Left lobe of liver (tissue), 2 donors: ENCODE results near the gene SLC25A47. TPM values are rescaled to one million over a fixed set of nuclear protein-coding genes. Genes with fewer than 3 reads are reported as not detected.

Experiments used
- ATAC-seq: fragments of 200-7000 bp; cut with Tn5 transposase; one replicate; pipeline ENCODE4 v1.9.1; 2020; ENCODE audit warnings: mild to moderate bottlenecking, moderate library complexity
- DNase-seq: peaks from one replicate; pipeline ENCODE4 v3.0.0-alpha.2; 2020; ENCODE audit warnings: low spot score
- total RNA-seq: library from RNA; stranded (reverse); gene quantifications from one replicate; pipeline ENCODE4 v1.2.1, GENCODE V29; 2021
- donor health status: DM: no; HTN: no; CAD: no; lungs with moderate emphysema.
- donor health status: DM: no; HTN: yes; CAD: no.

SLC25A47 gene
- total RNA-seq, 1 donor from 2014 or later: 191 TPM

DNA sequence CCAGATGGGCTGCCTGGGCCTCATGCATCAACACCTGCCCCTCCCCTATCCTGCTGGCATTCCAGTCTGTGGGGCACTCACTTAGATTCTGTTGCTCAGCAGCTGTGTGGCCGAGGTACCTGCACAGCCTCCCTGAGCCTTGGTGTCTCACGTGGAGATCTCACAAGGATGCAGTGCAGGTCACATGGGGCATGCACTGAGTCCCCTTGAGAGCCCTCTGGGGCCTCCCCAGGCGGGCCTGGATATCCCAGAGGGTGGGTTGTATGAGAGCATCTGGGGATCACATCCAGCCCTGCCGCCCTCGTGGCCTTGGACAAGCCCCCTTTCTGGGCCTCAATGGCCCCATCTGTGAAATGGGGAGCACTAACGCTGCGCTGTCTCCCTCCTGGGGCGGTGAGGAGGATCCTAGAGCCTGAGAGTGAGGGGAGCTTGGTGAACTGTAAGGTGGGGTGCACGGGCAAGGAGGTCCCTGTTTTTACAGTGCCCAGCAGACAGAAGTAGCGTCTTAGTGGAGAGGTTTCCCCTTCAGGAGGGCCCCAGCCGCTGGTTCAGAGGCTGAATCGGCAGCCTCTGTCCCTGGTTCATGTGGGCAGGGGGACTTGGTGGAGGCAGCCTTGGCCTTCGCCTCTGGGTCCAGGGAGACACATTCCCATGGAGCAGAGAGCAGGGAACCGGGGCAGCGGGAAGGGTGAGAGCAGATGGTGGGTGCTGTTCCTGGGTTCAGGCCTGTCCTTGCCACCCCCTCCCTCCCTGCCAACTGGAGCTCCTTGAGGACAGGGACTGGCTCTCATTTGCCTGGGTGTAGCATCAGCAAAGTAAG lies 791 bp upstream of the SLC25A47 start:
- DNase-seq (no peak), ATAC-seq (no peak)

DNA sequence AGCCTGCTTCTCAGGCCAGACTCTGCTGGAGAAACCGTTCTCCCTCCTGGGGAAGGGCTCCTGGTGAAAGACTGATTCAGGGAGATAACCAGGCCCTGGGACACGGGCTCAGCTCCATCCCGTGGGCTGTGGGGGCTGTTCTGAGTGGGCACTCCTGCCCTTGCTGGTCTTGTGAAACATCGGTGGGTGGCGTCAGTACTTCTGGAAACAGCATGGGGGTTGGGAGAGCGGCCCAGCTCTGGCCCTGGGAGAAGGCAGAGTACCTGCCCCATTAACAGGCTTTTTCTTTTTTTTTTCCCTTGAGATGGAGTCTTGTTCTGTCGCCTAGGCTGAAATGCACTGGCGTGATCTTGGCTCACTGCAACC lies 786 bp downstream of the SLC25A47 start:
- ATAC-seq (peak; percentile 39), DNase-seq (peak; percentile 86)

DNA sequence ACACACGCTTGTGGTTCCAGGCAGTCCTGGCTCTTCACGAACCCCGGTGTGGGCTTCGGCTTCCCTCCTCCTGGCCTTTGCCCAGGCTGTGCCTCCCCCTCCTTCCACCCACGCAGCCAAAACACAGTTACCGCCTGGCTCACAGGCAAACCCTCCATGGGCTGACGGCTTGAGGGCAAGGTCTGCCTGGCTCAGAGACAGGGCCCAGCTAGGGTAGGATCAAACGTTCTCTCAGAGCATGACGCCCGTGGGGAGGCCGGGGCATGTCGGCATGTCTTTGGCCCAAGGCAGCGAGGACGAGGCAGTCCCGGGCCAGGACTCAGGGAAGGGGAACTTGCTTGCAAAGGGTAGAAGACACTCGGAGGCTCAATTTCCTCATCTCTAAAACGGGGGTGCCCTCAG lies 2.1 kb downstream of the SLC25A47 start:
- ATAC-seq: peak; percentile 56

DNA sequence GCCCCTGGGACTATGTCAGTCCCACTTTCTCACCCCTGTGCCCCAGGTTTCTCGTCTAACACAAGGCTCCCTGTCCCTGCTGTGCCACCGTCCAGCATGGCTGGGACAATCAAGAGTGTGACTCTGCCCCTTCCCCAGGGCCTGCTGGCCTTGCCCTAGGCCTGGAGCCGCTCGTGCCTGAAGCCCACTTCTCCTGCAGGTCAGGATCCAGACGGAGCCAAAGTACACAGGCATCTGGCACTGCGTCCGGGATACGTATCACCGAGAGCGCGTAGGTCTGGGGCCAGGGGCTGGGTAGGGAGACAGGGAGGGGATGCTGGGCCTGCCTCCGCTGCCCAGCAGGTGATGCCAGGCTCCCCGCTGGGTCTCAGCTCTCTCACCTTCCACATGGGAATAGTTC lies 2.8 kb downstream of the SLC25A47 start:
- DNase-seq: peak; percentile 86
- peak; percentile 35 for ATAC-seq

More for the DNA sequence above, 2.1 kb downstream of the SLC25A47 start:
- DNase-seq: peak; percentile 96

DNA sequence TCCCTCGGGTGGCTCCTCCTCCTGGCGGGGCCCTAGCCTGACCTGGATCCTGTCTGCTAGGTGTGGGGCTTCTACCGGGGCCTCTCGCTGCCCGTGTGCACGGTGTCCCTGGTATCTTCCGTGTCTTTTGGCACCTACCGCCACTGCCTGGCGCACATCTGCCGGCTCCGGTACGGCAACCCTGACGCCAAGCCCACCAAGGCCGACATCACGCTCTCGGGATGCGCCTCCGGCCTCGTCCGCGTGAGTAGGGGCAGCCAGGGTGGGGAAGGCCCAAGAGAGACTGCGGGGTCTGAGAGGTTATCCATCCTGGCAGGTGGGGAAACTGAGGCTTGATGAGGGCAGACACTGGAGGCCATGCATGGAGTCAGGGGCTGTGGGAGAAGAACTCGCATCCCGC lies 4.0 kb downstream of the SLC25A47 start:
- DNase-seq: no peak
- no peak for ATAC-seq

DNA sequence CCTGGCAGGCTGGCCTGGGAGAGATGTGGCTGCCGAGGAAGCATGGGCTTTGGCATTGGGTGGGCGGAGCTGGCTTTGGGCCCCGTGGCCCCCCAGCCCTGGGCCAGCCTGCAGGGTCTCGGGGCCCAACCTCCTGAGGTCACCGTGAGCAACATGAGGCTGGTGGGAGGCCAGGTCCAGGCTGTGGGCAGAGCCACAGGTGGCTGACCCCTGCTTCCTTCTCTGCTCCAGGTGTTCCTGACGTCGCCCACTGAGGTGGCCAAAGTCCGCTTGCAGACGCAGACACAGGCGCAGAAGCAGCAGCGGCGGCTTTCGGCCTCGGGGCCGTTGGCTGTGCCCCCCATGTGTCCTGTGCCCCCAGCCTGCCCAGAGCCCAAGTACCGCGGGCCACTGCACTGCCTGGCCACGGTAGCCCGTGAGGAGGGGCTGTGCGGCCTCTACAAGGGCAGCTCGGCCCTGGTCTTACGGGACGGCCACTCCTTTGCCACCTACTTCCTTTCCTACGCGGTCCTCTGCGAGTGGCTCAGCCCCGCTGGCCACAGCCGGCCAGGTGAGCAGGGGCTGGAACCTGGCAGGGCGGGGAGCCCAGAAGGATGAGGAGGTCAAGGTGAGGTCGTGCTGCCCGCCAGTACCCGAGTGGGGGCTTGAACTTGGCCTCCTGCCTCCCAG lies 5.5 kb downstream of the SLC25A47 start:
- DNase-seq (peak; percentile 62), ATAC-seq (no peak)

DNA sequence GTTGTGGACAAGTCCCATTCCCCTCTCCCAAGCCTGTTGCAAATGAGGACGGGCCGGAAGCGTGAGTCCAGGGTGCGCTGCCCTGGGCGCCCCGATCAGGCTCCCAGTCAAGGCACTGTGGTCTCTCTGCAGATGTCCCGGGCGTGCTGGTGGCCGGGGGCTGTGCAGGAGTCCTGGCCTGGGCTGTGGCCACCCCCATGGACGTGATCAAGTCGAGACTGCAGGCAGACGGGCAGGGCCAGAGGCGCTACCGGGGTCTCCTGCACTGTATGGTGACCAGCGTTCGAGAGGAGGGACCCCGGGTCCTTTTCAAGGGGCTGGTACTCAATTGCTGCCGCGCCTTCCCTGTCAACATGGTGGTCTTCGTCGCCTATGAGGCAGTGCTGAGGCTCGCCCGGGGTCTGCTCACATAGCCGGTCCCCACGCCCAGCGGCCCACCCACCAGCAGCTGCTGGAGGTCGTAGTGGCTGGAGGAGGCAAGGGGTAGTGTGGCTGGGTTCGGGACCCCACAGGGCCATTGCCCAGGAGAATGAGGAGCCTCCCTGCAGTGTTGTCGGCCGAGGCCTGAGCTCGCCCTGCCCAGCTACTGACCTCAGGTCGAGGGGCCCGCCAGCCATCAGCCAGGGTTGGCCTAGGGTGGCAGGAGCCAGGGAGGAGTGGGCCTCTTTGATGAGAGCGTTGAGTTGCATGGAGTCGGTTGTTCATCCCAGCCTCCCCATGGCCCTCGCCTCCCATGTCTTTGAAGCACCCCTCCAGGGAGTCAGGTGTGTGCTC lies 6.3 kb downstream of the SLC25A47 start:
- ATAC-seq (no peak), DNase-seq (no peak)

DNA sequence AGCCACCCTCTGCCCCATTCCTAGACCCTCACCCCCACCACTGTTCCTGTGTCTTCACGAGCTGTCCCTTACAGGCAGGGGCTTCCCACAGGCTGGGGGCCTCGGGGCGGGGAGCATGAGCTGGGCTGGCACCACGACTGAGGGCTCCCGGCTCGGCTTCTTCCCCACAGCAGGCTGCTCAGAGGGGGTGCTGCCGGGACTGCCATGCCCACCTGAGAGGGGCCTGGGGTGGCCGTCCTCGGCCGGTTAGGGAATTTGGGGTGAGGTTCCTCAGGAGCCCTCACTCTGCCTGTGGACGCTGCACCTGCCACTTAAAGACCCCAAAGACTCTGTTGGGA lies 6.8 kb downstream of the SLC25A47 start:
- ATAC-seq (no peak), DNase-seq (no peak)

DNA sequence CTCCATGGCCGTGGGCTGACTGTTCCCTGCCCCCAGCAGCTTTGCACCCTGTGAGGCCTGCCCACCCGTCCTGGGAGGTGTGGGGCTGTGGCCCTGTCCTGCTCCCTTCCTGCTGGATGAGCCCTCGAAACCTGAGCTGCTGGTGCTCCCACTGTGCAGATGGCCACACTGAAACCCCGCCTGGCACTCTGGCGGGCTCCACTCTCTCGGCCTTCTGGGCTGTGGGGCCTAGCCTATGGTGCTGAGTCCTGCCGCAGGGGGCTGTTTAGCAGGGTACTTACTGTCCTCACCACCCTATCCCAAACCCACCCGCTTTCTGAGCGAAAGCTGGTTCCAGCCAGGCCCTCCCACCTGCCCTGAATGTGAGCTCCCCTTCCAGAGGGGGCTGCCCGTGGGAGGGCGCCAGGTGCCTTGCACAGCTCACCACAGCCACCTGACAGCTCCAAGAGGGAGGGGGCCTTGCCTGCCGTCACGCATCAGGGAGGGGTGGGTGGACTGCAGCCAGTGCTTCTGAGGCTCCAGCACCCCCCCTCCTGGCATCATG lies 7.3 kb downstream of the SLC25A47 start:
- DNase-seq (no peak), ATAC-seq (no peak)

DNA sequence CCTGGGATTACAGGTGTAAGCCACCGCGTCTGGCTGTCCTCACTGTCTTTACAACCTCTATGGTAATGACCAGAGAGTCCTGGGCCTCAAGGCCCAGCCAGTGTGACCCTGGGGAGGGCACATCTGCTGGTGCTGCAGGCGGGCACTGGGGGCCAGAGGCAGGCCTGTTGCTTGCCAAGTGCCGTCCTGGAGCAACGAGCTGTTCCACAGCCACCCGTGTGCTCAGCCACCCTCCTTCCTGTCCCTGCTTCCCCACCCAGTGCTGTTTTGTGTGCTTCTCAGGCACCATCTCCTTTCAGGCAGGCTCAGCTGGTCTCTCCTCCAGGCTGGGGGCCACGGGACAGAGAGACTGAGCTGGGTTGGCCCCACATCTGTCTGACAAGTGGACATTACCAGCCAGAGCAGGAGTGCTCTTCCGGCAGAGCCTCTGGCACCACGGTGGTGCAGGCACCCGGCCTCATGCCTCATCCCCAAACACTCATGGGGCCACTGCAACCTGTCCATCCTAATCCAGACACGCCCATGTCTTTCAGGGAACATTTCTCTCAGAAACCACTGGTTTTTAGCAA lies 9.0 kb downstream of the SLC25A47 start:
- DNase-seq (no peak), ATAC-seq (peak; percentile 25)

DNA sequence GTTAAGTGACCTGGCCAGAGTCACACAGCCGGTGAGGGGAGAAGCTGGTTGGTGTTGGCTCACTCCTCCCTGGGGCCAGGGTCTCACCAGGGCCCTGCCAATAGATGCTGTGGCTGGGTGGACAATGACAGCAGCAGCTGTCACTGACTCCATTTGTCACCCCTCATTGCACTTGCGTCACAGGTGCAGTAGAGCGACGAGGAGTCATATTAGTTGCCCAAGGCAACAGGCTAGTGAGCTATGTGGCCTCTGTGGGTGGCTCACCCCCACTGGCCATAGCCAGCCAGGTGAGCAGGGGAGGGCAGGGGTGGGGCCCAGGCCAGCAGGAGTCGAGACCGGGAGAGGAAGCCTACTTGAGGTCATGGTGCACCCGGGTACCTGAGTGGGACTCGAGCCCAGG lies 9.7 kb downstream of the SLC25A47 start:
- ATAC-seq: peak; percentile 41

DNA sequence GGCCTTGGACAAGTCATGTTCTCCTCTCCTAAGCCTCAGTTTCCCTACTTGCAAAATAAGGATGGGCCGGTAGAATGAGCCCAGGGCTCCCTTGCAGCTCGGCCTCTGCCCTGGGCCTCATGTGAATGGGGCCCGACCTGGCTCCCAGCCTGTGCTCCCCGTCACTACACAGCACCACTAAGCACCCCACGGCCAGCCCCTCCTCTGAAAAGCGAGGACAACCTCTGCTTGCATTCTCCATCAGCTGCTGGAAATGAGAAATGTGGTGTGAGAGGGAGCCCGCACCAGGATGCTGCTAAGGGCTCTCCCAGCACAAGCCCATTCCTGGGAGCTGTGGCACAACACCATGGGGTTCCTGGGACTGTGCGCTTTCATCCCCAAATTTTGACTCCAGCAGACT lies 10.2 kb downstream of the SLC25A47 start:
- DNase-seq (no peak), ATAC-seq (peak; percentile 3)

More for the DNA sequence above, 9.7 kb downstream of the SLC25A47 start:
- DNase-seq: no peak

DNA sequence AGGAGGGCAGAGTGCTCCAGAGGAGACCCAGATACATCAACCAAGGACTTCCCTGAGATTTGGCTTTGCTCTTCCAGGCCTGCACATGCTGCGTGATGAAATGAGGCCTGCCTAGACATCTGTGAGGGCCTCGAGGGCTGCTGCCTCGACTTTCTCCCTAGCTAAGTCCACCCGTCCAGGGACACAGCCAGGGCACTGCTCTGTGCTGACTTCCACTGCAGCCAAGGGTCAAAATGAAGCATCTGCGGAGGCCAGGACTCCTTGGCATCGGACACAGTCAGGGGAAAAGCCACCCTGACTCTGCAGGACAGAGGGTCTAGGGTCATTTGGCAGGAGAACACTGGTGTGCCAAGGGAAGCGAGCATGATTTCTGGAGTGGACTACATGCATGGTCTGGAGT lies 10.7 kb downstream of the SLC25A47 start:
- DNase-seq (no peak), ATAC-seq (peak; percentile 7)

DNA sequence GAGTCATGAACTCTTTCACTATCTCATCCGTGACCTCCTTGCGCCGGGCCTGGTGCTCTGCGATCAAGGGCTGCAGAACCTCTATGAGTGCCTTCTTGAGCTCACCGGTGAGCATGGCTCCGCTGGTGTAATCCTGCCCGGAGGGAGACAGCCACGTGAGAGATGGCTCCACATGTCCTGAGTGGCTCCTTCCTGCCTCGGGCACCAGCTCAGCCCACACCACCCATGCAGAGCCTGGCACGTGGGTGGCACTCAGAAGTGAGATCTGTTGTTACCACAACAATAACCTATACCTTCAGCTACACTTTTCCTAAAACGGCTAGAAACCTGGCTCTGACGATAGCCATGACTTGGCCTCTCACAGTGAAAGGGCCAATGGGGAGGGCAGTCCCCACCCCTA lies 11.8 kb downstream of the SLC25A47 start:
- no peak for ATAC-seq

DNA sequence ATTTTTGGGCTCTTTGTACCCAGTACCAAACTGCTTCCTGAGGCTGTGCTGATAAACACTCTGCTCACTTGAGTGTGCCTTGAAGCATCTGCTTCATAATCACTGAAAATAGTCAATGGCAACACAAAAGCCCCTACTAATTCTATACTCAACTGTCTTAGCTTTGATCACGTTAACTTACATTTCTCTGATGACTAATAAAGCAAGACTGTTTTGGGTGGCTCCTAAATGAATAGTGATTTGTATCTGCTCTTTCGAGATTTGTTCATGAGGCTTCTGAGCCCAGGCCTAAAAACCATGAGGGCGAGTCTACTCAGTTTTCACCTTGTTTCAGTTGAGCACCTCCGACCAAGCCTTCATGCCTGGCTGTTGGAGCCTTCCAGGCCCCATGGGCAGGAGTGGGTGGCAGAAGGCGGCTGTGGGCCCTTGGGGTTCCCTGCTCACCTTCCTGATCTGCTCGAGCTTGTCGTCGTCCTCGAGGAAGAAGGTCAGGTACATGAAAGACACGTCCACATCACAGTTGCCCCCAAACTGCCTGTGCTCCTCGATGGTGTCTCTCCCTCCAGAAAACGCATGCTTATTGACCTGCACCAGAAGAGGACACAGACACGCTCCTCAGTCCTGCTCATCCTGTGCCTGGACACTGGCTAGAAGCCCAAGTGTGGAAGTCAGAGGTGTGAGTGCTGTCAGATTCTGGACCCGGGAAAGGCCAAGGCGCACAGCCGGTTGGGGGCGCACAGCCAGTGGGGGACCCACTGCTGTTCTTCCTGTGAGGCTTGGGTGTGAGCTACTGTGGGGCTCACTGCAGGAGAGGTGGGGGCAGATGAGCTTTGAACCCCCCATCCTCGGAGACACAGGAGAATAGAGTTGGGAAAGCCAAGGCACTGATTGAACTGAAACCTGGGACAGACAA lies 13.7 kb downstream of the SLC25A47 start:
- DNase-seq: no peak
- no peak for ATAC-seq

More for the DNA sequence above, 11.8 kb downstream of the SLC25A47 start:
- no peak for DNase-seq

DNA sequence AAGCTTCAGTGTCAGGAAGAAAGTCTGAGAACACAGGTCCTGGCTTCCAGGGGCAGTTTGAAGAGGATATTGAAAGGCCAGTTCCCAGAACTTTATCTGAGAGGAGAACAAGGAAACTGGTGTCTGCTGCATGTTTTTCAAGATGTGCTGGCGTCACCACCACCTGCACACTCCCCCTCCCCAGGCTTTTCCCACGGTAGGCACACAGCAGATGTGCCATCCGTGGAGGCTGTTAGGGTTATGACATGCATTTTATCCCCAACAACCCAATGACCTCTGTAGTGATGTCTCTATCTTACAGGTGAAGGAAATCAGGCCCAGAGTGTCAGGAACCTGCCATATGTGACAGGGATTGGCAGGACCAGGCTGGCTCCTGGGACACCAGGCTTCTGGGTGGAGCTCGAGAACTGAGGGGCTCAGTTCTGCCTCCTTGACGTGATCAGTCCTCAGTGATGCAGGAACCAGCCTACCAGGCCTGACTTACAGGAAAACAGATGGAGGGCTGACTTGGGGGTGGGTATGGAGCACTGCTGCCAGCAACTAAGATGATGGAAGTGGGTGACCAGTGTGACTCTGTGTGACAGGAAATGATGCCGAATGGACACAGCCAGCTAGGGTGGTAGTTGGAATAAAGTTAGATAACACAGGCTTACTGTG lies 16.8 kb downstream of the SLC25A47 start:
- no peak for DNase-seq
- no peak for ATAC-seq

DNA sequence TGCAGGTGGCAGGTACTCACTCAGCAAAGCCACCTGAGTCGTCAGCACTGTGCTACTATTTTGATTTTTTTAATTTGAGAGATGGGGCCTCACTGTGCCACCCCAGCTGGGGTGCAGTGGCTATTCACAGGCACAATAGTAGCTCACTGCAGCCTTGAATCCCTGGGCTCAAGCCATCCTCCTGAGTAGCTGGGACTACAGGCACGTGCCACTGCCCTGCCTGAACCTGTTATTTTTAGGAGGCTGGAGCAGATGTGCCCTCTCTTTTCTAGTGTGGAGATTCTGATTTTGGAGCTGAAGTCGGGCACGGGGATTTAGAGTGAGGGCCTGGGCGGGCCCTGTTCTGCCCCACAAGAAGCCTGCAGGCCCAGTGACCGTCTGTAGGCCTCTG lies 17.3 kb downstream of the SLC25A47 start:
- DNase-seq: no peak
- no peak for ATAC-seq

DNA sequence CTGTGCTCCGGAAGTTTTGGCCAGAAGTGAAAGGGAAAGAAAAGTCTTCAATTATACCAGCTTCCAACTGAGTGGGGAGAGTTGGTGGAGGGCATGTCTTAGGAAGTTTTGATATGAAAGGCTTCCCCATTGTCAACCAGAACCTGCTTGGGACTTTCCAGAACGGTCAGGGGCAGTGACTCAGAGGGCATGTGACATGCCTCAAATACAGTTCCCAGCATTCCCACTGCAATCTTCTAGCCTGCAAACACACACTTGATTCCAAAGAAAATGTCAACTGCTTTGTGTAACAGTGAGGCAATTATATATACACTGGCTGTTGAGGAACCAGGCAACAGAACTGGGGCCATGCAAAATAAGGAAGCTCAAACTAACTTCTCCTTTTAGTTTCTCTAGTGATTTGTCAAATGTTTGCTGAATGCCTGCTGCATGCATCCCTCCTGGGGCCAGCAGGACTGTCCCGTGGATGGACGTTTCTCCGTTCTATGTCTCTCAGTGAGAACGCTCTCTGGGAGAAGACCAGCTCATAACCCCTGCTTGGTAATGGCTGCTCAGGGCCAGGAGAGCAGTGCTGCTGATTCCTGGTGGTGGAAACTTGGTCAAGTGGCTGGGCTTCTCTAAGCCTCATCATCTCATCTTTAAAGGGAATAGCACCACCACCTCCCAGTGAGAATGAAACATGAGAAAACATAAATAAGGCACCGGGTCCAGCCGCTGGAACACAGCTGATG lies 18.3 kb downstream of the SLC25A47 start:
- ATAC-seq (peak; percentile 63), DNase-seq (no peak)

DNA sequence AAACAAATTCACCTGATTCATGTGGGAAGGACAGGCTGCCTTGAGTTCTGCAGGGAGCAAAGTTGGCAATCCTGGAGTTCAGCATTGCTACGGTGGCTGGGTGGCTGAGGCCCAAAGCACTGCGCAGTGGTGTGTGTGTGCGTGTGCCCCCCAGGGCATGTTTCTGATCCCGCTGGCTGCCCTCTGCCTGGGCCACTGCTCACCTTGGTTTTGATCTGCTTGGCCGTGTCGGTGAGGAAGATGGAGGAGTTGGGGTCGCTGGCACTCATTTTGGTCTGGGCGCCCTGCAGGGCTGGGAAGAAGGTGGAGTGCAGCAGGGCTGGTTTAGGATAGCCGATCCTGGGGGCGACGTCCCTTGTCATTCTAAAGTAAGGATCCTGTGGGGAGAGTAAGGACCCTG lies 19.1 kb downstream of the SLC25A47 start:
- DNase-seq (no peak), ATAC-seq (no peak)
